ENCODE results near the gene LRRC32. TPM values are rescaled to one million over a fixed set of nuclear protein-coding genes. Genes with fewer than 3 reads are reported as not detected.

The LRRC32 gene
- total and polyA plus RNA-seq, 2 of the 4 experiments (the other 2 are of a cell fraction): 5.2 to 13.7 TPM

- no peak overlapping the region for H4K5ac ChIP-seq (ENCODE audit: low read depth, low read length)
- no peak overlapping the region for H4K91ac ChIP-seq (ENCODE audit: insufficient read depth, low read depth, low read length)
- no peaks in the 10 kb centered on the region for H4K20me1 ChIP-seq (ENCODE audit: insufficient read depth, low read length)
- no peak overlapping the region for H3K4me2 ChIP-seq (ENCODE audit: low read depth, low read length)
- TF ChIP-seq CTCF (conservative IDR thresholded peaks at IDR 0.05; ENCODE audit: low read depth, low read length): no peak
- no peak for TF ChIP-seq RCOR1 (IDR thresholded peaks at IDR 0.05; ENCODE audit: insufficient replicate concordance, low read length)
- no peak for TF ChIP-seq RFX5 (IDR thresholded peaks at IDR 0.05; ENCODE audit: low read depth, low read length)
- TF ChIP-seq NFE2L2 (IDR thresholded peaks at IDR 0.05; ENCODE audit: low read depth, low read length): no peak
- no peak for TF ChIP-seq MAFK (IDR thresholded peaks at IDR 0.05; ENCODE audit: low read depth, low read length)
- TF ChIP-seq RAD21 (IDR thresholded peaks at IDR 0.05; ENCODE audit: low read length): no peak
- TF ChIP-seq FOS (IDR thresholded peaks at IDR 0.05; ENCODE audit: low read depth, low read length): no peak
- TF ChIP-seq POLR2A (IDR thresholded peaks at IDR 0.05; ENCODE audit: low read depth, low read length): no peak
- TF ChIP-seq SMC3 (IDR thresholded peaks at IDR 0.05; ENCODE audit: low read depth, low read length): no peak
- dilution Hi-C loops (cut with HindIII; ENCODE audit: low sequenced_read_pairs, unreplicated experiment): no loop called here
- H3K9me3 ChIP-seq (ENCODE audit: control insufficient read depth, insufficient read depth, low read length): no peaks in the 10 kb centered on the region
- H3K23ac ChIP-seq (ENCODE audit: low read depth, low read length): no peak overlapping the region
- no peak overlapping the region for H3K56ac ChIP-seq (ENCODE audit: extremely low read depth, insufficient read depth, low read length)
- H3K4me3 ChIP-seq (ENCODE audit: insufficient read depth, low read depth, low read length): no peak overlapping the region
- H3K9ac ChIP-seq (ENCODE audit: low read depth, low read length): no peak overlapping the region
- H3K9me1 ChIP-seq (ENCODE audit: insufficient read depth, low read length): no peaks in the 10 kb centered on the region
- in situ Hi-C loops (cut with MboI; ENCODE audit: low sequenced_read_pairs): no loop called here
- peaks cover 6% of the 10 kb centered on the region; the same call in 1 of the 2 replicates for H3K36me3 ChIP-seq (ENCODE audit: control insufficient read depth, insufficient read depth, low read length)
- POLR2A ChIA-PET (ENCODE audit: unreplicated experiment): no interaction called here
- peaks cover 9% of the 10 kb centered on the region for H3K4me1 ChIP-seq (ENCODE audit: control insufficient read depth, insufficient read depth, low read length)
- no peak overlapping the region for H3K4ac ChIP-seq (ENCODE audit: low read depth, low read length)
- no peak overlapping the region for H3K14ac ChIP-seq (replicated peaks; ENCODE audit: low read depth, low read length)
- no peak overlapping the region for H2AK5ac ChIP-seq (ENCODE audit: low read depth, low read length)
- H4K8ac ChIP-seq (ENCODE audit: low read depth in 2 of 2, low read length in 2 of 2): no peak overlapping the region
- H2BK5ac ChIP-seq (ENCODE audit: low read depth, low read length, poor library complexity, severe bottlenecking): no peak overlapping the region
- no peaks in the 10 kb centered on the region for H3K79me1 ChIP-seq (ENCODE audit: low read depth in 1 of 2, low read length in 2 of 2)
- no peaks in the 10 kb centered on the region for H3K27me3 ChIP-seq (ENCODE audit: control insufficient read depth, insufficient read depth, low read length)
- H3K27ac ChIP-seq (ENCODE audit: insufficient read depth, low read length): no peak overlapping the region
- H2BK120ac ChIP-seq (ENCODE audit: low read depth, low read length): no peak overlapping the region
- no peak overlapping the region for H3K18ac ChIP-seq (ENCODE audit: low read depth, low read length)
- ATAC-seq (ENCODE audit: low read depth) (no peak), DNase-seq (no peak)
- CTCF ChIA-PET: no interaction called here
- no TSS peak for BruUV-seq (replicated peaks)
- no peak overlapping the region for H2AK9ac ChIP-seq (replicated peaks; ENCODE audit: low read depth, low read length, poor library complexity)
- no peak overlapping the region for H2BK15ac ChIP-seq (ENCODE audit: low read depth, low read length)
- H2BK20ac ChIP-seq (ENCODE audit: low read depth, low read length): no peak overlapping the region
- no peak overlapping the region for H2AFZ ChIP-seq (replicated peaks; ENCODE audit: low read length, poor library complexity)
- intact Hi-C loops (cut with micrococcal nuclease): no loop called here
- WGBS, 2 experiments (ENCODE audit: extremely low coverage in 2 of 2, insufficient read length in 1 of 2): no CpG with 5 or more reads among the region's 2 CpGs
These were observed 5.4 kb downstream of the LRRC32 start for GRCh38 chr11:76665172-76665571.

All from IMR-90 (cell line).